MV-4-11 (cell line): ENCODE measurements around the gene KHK.

Experiments
- DNase-seq: peaks from one replicate; lab custom pipeline; 2025; lab: John Stamatoyannopoulos, UW

KHK gene

DNA sequence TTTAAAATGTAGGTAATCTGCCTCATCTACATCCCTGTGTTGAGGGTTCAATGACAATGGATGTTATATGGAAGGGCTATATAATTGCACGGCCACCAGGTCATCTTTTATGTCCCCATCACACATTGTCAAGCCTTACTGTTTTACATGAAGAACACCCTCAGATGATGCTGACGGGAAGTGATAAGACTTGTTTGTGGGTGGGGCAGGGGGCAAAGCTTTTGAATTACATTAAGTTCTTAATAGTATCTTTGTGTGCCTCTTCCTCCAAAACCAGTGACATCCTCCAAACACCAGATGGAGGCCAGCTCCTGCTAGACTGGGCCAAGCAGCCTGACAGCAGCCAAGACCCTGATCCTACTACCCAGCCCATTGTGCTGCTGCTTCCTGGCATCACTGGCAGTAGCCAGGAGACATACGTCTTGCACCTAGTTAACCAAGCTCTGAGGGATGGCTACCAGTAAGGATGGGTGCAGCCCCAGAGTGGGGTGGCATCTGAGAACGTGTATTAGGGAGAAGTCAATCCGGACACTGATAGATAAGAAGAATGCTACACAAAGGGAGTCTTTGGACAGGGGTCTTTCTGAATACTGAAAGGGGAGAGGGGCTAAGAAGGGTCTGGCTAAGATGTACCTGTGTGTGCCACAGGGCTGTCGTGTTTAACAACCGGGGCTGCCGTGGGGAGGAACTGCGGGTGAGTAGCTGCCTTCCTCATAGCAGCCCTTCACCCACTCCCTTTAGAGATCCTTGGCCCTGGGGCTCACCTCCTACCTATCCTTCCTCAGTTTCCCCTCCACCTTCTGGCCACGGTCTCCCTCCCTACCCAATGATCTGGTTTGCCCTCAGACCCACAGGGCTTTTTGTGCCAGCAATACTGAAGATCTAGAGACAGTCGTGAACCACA, 42.3 kb downstream of the KHK start:
- no peak for DNase-seq

DNA sequence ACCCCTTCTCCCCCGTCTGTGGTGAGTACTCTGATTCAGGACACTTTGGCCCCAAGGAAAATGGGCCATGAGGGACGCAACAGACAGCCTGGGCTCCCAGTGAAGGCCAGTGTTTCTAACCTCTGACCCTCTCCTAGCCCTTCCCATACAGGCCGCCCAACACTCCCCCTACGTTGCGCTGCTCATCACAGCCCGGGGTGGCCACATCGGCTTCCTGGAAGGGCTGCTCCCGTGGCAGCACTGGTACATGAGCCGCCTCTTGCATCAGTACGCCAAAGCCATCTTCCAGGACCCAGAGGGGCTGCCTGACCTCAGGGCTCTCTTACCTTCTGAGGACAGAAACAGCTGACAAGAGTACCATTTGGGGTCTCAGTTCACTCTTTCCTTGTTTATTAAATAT, 43.8 kb downstream of the KHK start:
- DNase-seq, result no peak

GRCh38 chr2:27131429-27131828, 44.9 kb downstream of the KHK start:
- DNase-seq, result no peak

DNA sequence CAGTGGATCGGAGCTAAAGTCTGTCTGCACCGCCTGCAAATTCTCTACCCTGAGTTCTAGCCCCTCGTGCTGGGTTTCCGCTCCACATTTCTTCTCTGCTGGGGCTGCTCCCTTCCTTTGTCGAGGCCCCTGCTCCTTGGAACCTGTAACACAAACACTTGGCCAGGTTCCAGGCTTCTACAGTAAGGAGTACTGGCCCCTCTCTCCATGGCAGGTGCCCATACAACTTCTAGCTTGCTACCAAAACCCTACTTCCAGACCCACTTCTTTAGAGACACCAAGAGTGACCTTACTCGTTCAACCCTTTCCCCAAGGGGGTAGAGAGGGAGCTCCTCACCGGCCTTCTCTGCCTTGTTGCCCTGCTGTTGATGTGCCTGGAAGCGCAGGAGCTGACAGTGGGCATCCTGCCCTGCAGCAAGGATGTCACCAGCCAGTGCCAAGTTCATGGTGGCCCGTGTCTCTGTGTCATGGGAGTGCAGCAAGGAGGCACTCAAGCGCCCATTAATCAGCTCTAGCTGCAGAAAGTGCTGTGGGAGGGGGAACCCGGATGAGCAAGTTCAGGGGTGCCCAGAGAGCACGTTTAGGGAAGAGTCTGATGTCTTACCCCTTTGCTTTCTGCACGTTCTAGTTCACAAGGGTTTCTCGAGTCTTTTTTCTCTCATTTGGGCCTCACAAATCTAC, 46.8 kb downstream of the KHK start:
- no peak for DNase-seq

- DNase-seq, result peak; percentile 95
These were observed 47.6 kb downstream of the KHK start, which contains the start of gene PREB for GRCh38 chr2:27133905-27134780. PREB (minus strand) TSS chr2:27134636; CDS start chr2:27134421, 215 bp downstream.

- DNase-seq, result no peak
These were observed 48.4 kb downstream of the KHK start for GRCh38 chr2:27134781-27135477.

- peak; percentile 86 for DNase-seq
These were observed 48.9 kb downstream of the KHK start for GRCh38 chr2:27135478-27135955.

DNA sequence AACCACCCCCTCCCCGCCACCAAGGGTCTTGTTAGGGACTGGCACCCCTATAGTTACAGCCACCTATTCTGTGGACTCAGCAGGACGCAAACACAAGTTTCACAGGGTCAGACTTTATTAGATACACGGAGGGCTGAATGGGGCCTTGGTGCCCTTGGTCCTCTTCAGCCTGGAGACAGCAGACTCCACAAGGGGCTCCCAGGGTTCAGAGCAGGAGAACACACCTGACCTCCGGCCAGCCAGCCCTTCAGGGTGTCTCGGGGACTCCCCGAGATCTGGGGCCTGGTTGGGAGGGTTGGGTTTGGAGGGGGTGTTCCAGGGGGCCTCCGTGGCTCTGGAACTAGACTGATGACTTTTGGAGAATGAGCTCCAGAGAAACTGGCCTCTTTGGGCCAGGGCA, 50.2 kb downstream of the KHK start:
- no peak for DNase-seq

- DNase-seq, result no peak
These were observed 50.9 kb downstream of the KHK start for GRCh38 chr2:27137322-27137935.

GRCh38 chr2:27138111-27138510, 51.5 kb downstream of the KHK start:
- DNase-seq, result no peak

- DNase-seq, result no peak
These were observed 52.7 kb downstream of the KHK start, which contains the start of gene PRR30 for GRCh38 chr2:27139310-27139709. PRR30 (minus strand) TSS chr2:27139410; CDS start chr2:27138329, 1,081 bp downstream.

- DNase-seq, result no peak
These were observed 56.7 kb downstream of the KHK start for GRCh38 chr2:27143285-27143684.

GRCh38 chr2:27145682-27146081, 59.1 kb downstream of the KHK start:
- peak; percentile 29 for DNase-seq

GRCh38 chr2:27147935-27148334, 61.4 kb downstream of the KHK start:
- peak; percentile 48 for DNase-seq

GRCh38 chr2:27148801-27149439, 62.3 kb downstream of the KHK start, which contains the start of gene TCF23:
TCF23 (plus strand) TSS chr2:27149004; CDS start chr2:27149134, 130 bp downstream.
- DNase-seq, result no peak

DNA sequence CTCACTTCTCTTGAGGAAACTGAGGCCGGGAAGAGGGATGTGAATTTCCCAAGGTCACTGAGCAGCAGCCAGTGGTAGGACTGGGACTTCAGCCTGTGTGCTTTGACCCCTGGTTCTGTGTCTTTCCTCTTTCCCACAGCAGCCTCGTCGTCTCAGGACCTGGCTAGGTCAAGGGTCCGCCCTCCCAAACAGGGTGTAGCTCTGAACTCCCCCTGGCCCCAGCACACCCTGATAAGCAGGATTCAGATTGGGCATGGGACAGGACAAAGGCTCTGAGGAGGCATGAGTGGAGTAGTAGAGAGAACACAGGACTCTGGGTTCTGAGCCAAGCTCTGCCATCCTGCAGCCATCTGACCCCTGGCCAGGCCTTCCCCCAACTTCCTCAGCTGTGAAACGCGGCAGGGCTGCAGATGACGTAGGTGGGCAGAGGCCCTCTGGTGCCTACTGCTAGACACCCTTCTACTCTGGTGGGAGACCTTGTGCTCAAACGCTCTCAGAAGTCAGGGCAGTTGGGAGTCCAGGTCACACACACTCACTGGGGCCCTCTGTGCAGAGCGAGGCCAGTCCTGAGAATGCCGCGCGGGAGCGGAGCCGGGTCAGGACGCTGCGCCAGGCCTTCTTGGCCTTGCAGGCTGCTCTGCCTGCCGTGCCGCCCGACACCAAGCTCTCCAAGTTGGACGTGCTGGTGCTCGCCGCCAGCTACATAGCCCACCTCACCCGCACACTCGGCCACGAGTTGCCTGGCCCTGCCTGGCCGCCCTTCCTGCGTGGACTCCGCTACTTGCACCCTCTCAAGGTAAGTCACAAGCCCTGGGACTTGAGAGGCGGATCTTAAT, 63.2 kb downstream of the KHK start:
- peak; percentile 51 for DNase-seq
